Erythroblast (primary cell): ENCODE data around the gene RNF14.

ENCODE experiments used
- DNase-seq, 2 experiments: peaks; one replicate each; lab custom pipeline; 2025; lab: John Stamatoyannopoulos, UW
- GATA1 ChIP-seq: IDR thresholded peaks from 2 replicates; pipeline ENCODE4 v1.6.1; 2011; ENCODE audit warnings: low read depth, mild to moderate bottlenecking, control low read depth, low read length, moderate library complexity
- POLR2A ChIP-seq: IDR thresholded peaks from 2 replicates; pipeline ENCODE4 v1.6.1; 2011; ENCODE audit warnings: mild to moderate bottlenecking, low read length

Gene RNF14

GRCh38 chr5:141978389-141978788 lies 9.5 kb downstream of the RNF14 start:
- TF ChIP-seq GATA1: no peak
- no peak for DNase-seq

- DNase-seq: no peak
- TF ChIP-seq POLR2A (no peak), GATA1 (no peak)
Observed at GRCh38 chr5:141982626-141983025, 13.7 kb downstream of the RNF14 start.

- TF ChIP-seq POLR2A (no peak), GATA1 (no peak)
- no peak for DNase-seq
Observed at GRCh38 chr5:141986072-141986471, 17.2 kb downstream of the RNF14 start.

GRCh38 chr5:141989720-141990119 lies 20.8 kb downstream of the RNF14 start:
- no peak for TF ChIP-seq GATA1
- TF ChIP-seq POLR2A: no peak
- no peak for DNase-seq

GRCh38 chr5:141992349-141992963 lies 23.6 kb downstream of the RNF14 start:
- TF ChIP-seq GATA1: no peak
- no peak for TF ChIP-seq POLR2A
- DNase-seq: peak; percentile 71 to 87

GRCh38 chr5:141994511-141995136 lies 25.7 kb downstream of the RNF14 start:
- TF ChIP-seq GATA1: no peak
- TF ChIP-seq POLR2A: no peak
- no peak for DNase-seq

GRCh38 chr5:141995656-141996055 lies 26.8 kb downstream of the RNF14 start:
- TF ChIP-seq POLR2A: no peak
- TF ChIP-seq GATA1: no peak
- no peak for DNase-seq

GRCh38 chr5:141997358-141997960 lies 28.6 kb downstream of the RNF14 start:
- no peak for DNase-seq

GRCh38 chr5:142000173-142000572 lies 31.3 kb downstream of the RNF14 start:
- TF ChIP-seq POLR2A (no peak), GATA1 (no peak)
- no peak for DNase-seq

More at GRCh38 chr5:141997358-141997960, 28.6 kb downstream of the RNF14 start:
- TF ChIP-seq GATA1: no peak
- no peak for TF ChIP-seq POLR2A

GRCh38 chr5:142000704-142001484 lies 32.0 kb downstream of the RNF14 start:
- TF ChIP-seq GATA1 (no peak), POLR2A (no peak)
- peak; percentile 38 to 42 for DNase-seq

- TF ChIP-seq POLR2A (no peak), GATA1 (no peak)
- no peak for DNase-seq
Observed at GRCh38 chr5:142003266-142003800, 34.4 kb downstream of the RNF14 start.

- no peak for DNase-seq
- no peak for TF ChIP-seq POLR2A
- TF ChIP-seq GATA1: no peak
Observed at GRCh38 chr5:142006363-142007236, 37.7 kb downstream of the RNF14 start.

GRCh38 chr5:142007237-142007544 lies 38.3 kb downstream of the RNF14 start:
- TF ChIP-seq POLR2A (no peak), GATA1 (no peak)
- no peak for DNase-seq
